SK-N-SH (cell line): ENCODE measurements around the gene ZNF516.

Source experiments
- TAF1 ChIP-seq: IDR thresholded peaks from 2 replicates; pipeline ENCODE4 v1.6.1; 2012; ENCODE audit warnings: low read depth, mild to moderate bottlenecking, low read length, moderate library complexity, borderline replicate concordance
- TEAD4 ChIP-seq: IDR thresholded peaks from 2 replicates; pipeline ENCODE4 v1.4.0; 2012; ENCODE audit warnings: mild to moderate bottlenecking, borderline replicate concordance; ENCODE audit not compliant: insufficient read depth

- TF ChIP-seq TEAD4 (no peak), TAF1 (no peak)
Observed at GRCh38 chr18:76522122-76522503, 27.1 kb upstream of the ZNF516 start.
